Brain microvascular endothelial cell (primary cell): ENCODE results near the gene WSB2.
A peak's percentile ranks its signal among the peaks of the same experiment; 100 is the strongest.

Experiments used
- DNase-seq: peaks from one replicate; pipeline ENCODE4 v3.0.0-alpha.2; 2020
- H3K27ac ChIP-seq: fragments of 250-450 bp; sonication (Bioruptor Pico); 2 replicates; pipeline ENCODE4 v1.5.1; 2020; ENCODE audit warnings: mild to moderate bottlenecking, moderate library complexity
- H3K27me3 ChIP-seq: fragments of 250-450 bp; sonication (Bioruptor Pico); replicated peaks from 2 replicates; pipeline ENCODE4 v1.5.1; 2020; ENCODE audit warnings: mild to moderate bottlenecking
- H3K36me3 ChIP-seq: fragments of 250-450 bp; sonication (Bioruptor Pico); replicated peaks from 2 replicates; pipeline ENCODE4 v1.5.1; 2020; ENCODE audit warnings: mild to moderate bottlenecking
- H3K4me3 ChIP-seq: 2 replicates; pipeline ENCODE4 v1.5.1; 2011; ENCODE audit warnings: low read depth, mild to moderate bottlenecking, control low read depth, low read length, moderate library complexity
- in situ Hi-C: cut with HindIII; loops from 2 replicates; pipeline ENCODE4 v1.10.0; 2017; ENCODE audit warnings: low sequenced_read_pairs, low pct_ligation_motif_present
- TF ChIP-seq, protein P1 (sequence below): IDR thresholded peaks from 2 replicates; pipeline ENCODE4 v1.5.1; 2011; ENCODE audit warnings: low read depth, mild to moderate bottlenecking, moderate library complexity, low read length, control low read depth, inconsistent platforms; ENCODE audit errors: missing control alignments

The WSB2 gene

DNA sequence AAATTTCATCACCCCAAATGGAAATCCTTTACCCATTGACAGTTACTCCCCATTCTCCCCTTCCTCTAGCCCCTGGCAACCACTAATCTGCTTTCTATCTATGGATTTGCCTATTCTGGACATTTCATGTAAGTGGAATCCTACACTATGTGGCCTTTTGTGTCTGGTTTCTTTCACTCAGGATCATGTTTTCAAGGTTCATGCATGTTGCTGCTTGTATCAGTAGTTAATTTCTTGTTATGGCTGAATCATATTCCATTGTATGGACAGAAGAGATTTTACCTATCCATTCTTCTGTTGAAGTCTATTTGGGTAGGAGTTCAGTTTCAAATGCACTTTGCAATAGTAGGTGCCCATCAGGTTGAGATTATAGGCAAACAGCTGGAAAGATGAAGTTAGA is 43.1 kb downstream of the WSB2 start:
- no peaks in the 10 kb centered on the region for H3K27me3 ChIP-seq
- H3K4me3 ChIP-seq: no peak overlapping the region
- in situ Hi-C loops: no loop called here
- no peak for DNase-seq
- no peak overlapping the region for H3K27ac ChIP-seq
- no peaks in the 10 kb centered on the region for H3K36me3 ChIP-seq
- TF ChIP-seq, protein P1, sequence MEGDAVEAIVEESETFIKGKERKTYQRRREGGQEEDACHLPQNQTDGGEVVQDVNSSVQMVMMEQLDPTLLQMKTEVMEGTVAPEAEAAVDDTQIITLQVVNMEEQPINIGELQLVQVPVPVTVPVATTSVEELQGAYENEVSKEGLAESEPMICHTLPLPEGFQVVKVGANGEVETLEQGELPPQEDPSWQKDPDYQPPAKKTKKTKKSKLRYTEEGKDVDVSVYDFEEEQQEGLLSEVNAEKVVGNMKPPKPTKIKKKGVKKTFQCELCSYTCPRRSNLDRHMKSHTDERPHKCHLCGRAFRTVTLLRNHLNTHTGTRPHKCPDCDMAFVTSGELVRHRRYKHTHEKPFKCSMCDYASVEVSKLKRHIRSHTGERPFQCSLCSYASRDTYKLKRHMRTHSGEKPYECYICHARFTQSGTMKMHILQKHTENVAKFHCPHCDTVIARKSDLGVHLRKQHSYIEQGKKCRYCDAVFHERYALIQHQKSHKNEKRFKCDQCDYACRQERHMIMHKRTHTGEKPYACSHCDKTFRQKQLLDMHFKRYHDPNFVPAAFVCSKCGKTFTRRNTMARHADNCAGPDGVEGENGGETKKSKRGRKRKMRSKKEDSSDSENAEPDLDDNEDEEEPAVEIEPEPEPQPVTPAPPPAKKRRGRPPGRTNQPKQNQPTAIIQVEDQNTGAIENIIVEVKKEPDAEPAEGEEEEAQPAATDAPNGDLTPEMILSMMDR: no peak

DNA sequence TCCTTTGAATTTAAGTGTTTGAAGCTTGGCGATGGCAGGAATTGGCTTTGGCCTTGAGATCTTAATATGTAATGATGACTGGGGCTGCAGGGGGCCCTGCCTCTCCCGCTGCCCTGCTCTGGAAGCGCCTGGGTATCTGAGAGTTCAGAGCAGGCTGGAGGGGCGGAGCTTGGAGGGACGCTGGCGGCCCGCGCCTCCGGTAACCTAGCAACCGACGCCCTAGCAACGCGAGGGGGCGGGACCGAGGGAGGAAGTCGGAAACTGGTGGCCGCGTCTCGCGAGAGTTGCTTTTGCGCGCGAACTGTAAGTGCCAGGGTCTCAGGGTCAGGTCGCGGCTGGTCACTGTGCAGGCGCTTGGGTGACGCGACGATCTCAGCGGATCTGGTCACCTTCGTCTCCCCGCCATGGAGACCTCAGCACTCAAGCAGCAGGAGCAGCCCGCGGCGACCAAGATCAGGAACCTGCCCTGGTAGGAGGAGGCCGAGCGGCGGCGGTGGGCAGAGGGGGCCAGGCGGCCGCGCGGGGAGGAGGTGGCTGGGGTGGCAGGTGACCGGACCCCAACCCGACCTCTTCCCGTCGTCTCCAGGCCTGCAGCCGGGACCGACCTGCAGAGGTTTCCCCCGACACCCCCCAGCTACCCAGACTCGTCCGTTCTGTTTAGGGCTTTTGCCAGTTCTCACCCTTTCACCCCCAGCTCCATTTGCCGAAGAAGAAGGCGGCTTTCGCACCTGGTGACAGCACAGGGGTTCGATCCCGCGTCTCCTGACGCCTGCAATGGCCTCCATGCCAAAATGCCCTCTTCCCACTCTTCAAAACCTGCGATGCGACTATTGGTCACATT is 44.3 kb downstream of the WSB2 start, which contains the start of gene RFC5:
Gene RFC5 (plus strand): TSS at position 280 of the 841 bp plus-strand sequence. CDS start 125 bp downstream, at position 405.
- TF ChIP-seq, protein P1: no peak
- in situ Hi-C loops: no loop called here
- H3K36me3 ChIP-seq: no peaks in the 10 kb centered on the region
- H3K27ac ChIP-seq: peak within 1 kb of the TSS; percentile 55
- peak; percentile 96 for DNase-seq
- H3K4me3 ChIP-seq: peak within 1 kb of the TSS; percentile 97
- H3K27me3 ChIP-seq: no peaks in the 10 kb centered on the region

DNA sequence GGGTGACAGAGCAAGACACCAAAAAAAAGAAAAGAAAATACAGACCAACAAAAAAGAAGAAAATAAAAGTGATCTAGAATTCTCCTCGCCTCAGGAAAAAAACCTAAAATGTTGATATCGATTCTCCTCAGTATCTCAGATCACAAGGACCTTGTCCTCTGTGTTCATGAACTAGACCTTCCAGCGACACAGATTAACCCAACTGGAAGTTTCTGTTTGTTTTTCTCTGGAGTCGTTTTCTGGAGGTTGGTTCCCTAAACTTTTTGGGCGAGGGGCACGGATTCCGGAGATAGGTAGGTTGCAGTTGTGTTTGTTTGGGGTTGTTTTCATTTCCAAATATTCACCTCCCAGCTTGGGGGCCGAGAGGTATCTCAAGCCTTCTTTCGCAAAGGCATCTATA is 45.0 kb downstream of the WSB2 start:
- TF ChIP-seq, protein P1: no peak
- Histone ChIP-seq H3K27ac (no peak overlapping the region), H3K27me3 (no peaks in the 10 kb centered on the region), H3K4me3 (peak overlapping the region; percentile 97), H3K36me3 (no peaks in the 10 kb centered on the region)
- in situ Hi-C loops: no loop called here
- DNase-seq: no peak

DNA sequence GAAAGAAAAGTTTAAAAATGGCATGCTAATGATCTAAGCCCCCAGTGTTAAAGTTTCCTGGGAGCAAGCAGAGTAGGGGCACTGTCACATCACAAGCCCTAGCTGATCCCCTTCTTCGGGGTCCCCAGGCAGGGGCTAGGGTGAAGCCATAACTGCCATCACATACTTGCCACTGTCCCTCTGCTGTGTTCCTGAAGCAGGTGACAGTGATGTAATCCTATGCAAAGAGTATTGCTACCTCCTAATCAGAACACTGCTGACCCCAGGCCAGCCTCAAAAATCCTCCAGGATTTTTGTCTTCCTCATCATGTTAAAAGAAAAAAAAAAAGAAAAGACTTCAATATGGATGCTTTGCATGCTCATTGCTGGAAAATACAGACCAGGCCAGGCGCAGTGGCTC is 45.7 kb downstream of the WSB2 start:
- TF ChIP-seq, protein P1: no peak
- Histone ChIP-seq H3K36me3 (no peaks in the 10 kb centered on the region), H3K4me3 (no peak overlapping the region), H3K27me3 (no peaks in the 10 kb centered on the region), H3K27ac (no peak overlapping the region)
- in situ Hi-C loops: no loop called here
- no peak for DNase-seq

DNA sequence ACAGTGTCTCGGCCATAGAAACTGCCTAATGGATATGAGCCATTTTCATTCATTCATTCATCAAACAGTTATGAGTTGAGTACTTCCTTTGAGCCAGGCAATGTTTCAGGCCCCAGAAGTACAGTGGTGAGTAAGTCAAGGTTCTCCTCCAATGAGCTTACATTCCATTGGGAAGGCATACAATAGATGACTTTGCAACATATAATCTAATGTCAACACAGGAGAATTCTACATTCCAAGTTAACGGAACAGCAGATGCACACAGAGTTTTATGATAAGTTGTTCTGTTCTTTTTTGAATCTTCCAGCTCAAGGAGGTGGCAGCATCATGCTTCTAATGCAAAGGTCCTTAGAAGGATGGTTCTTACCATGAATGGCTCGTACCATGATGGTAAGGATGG is 47.7 kb downstream of the WSB2 start:
- Histone ChIP-seq H3K4me3 (no peak overlapping the region), H3K27ac (no peak overlapping the region), H3K36me3 (no peaks in the 10 kb centered on the region), H3K27me3 (no peaks in the 10 kb centered on the region)
- no peak for DNase-seq
- TF ChIP-seq, protein P1: no peak
- in situ Hi-C loops: no loop called here
